Omental fat pad (tissue), 4 donors: ENCODE measurements around the gene KMO. TPM values are rescaled to one million over a fixed set of nuclear protein-coding genes. Genes with fewer than 3 reads are reported as not detected.

Experiments used
- ATAC-seq: fragments of 150-250 bp; one replicate; pipeline ENCODE4 v1.9.1; 2016; ENCODE audit warnings: mild to moderate bottlenecking, moderate library complexity; ENCODE audit not compliant: low FRiP score
- DNase-seq: peaks from one replicate; pipeline ENCODE4 v3.0.0-alpha.2; 2019; ENCODE audit warnings: low spot score
- CTCF ChIP-seq, 3 donors: fragments of 450-650 bp; IDR thresholded peaks; one replicate each; pipeline ENCODE4 v1.5.1; 2016 to 2017; ENCODE audit warnings: antibody characterized with exemption in 3 of 3, mild to moderate bottlenecking in 3 of 3, moderate library complexity in 2 of 3
- total RNA-seq, 4 donors: library from RNA; depleted of rRNA; stranded (reverse); fragments of >200 nt; gene quantifications; one replicate each; pipeline ENCODE4 v1.1.0, GENCODE V29; 2016

The KMO gene
- total RNA-seq, 4 donors from 2014 or later, result 1.3 to 4.4 (median 2.5) TPM

GRCh38 chr1:241560849-241561187 lies 28.6 kb downstream of the KMO start:
- no peak for ATAC-seq
- no peak for TF ChIP-seq CTCF (IDR thresholded peaks at IDR 0.05)
- no peak for DNase-seq

- ATAC-seq (no peak), DNase-seq (no peak)
- no peak for TF ChIP-seq CTCF (IDR thresholded peaks at IDR 0.05)
Observed at GRCh38 chr1:241569848-241570247, 37.7 kb downstream of the KMO start.

- no peak for TF ChIP-seq CTCF (IDR thresholded peaks at IDR 0.05)
- ATAC-seq (no peak), DNase-seq (no peak)
Observed at GRCh38 chr1:241574154-241574553, 42.0 kb downstream of the KMO start.

GRCh38 chr1:241579434-241579833 lies 47.3 kb downstream of the KMO start:
- no peak for TF ChIP-seq CTCF (IDR thresholded peaks at IDR 0.05)
- DNase-seq (no peak), ATAC-seq (no peak)

GRCh38 chr1:241582921-241583321 lies 50.7 kb downstream of the KMO start:
- DNase-seq (no peak), ATAC-seq (no peak)
- no peak for TF ChIP-seq CTCF (IDR thresholded peaks at IDR 0.05)

- DNase-seq (no peak), ATAC-seq (no peak)
- TF ChIP-seq CTCF (IDR thresholded peaks at IDR 0.05), result no peak
Observed at GRCh38 chr1:241586905-241587512, 54.8 kb downstream of the KMO start.

DNA sequence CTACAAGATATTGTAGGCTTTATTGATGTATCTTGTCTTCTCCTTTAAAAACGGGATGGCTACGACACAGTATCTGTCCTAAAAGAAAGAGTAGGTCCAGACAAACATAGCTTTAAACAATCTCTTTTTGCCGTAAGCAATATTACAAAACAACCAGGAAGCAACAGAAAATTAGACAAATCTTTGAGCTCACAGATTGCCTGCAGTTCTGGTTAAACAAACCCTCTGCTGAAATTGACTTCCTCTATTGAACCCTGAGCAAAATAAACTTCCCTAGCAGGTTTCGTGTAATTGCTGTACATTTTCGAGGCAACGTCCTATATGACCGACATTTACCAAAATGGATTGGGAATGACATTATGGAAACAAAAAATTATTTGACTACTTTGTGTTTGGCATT lies 57.3 kb downstream of the KMO start:
- no peak for TF ChIP-seq CTCF (IDR thresholded peaks at IDR 0.05)
- ATAC-seq (no peak), DNase-seq (no peak)
